ENCODE measurements around the gene GPR84.

The GPR84 gene

DNA sequence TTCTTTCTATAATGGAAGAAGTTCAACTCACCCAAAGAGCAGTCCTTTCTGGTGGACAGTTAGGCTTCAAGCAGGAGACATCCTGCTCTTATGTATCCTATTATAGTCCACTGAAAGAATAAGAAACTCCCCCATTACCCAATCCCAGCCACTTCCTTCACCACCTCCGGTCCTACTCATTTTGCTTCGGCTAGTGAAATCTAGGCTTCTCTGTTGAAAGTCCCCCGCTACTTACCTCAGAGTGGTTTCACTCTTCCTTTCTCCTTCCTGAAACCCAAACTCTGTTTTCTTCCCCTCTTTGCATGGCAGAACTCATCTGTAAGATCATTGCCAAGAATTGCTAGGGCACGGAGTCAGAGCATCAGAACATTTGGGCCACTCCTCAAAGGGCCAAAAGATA is at the start of gene GPR84:
GPR84 (minus strand) TSS at position 74 of the 400 bp plus-strand sequence. CDS start 635 bp downstream, outside the sequence.
- no peak for DNase-seq

DNA sequence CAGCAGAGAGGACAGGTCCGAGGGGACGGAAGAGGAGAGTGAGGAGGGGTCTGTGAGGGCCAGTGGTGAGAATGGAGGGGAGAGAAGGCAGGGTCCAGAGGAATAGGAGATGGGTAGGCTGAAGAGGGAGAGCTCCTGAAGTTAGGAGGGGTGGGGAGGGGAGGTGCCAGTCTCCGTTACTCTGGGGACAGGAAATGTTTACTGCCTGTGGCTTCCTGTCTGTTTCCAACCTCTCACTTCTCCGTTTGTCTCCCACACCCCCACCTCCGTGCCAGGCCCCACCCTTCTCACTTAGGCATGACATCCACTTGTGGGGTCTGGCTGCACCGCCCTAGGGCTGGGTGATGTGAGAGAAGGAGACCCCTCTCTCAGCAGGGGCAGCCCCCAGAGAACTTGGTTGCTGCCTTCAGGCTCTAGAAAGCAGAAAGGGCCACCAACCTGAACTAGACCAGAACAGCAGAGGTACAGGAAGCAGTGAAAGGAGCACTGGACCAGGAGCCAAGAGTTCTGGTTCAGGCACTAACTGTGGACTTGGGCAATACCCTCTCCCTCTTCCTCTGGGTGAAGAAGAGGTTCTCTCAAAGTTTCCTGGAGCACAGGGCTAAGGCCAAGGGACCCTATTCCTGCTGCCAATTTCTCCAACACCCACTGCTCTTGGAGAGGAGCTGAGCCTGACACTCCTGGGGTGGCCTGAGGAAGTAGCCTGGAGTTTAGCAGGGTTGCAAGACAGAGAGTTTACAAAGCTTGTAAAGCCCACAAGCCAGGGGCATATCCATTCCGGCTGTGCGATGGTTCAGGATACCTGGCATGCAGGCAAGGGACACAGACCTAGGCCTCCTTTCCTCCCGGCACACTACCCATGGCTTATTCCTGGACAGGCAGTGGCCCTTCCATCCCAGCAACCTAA is 49.3 kb upstream of the GPR84 start:
- DNase-seq = no peak

DNA sequence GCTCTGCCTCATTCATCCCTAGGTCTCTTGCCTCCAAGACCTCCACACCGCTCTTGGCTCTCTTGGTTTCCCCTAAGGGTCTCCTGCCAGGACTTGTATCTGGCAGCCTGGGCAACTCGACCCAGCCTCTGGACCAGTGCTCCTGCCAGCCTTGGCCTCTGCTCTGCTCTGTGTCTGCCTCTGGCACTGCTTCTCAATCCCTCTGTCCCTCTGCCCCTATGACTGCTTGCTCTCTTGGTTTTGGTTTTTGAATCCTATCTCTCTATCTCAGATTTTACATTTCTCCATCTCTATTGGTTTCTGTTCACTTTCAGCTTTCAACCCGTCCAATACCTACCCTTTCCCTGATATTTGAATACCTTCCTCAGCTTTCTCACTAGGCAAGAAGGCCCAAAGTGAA is 48.5 kb upstream of the GPR84 start:
- no peak for DNase-seq

- DNase-seq = no peak
These were observed 48.1 kb upstream of the GPR84 start for GRCh38 chr12:54412348-54412747.

GRCh38 chr12:54411391-54412241 is 47.3 kb upstream of the GPR84 start:
- no peak for DNase-seq

DNA sequence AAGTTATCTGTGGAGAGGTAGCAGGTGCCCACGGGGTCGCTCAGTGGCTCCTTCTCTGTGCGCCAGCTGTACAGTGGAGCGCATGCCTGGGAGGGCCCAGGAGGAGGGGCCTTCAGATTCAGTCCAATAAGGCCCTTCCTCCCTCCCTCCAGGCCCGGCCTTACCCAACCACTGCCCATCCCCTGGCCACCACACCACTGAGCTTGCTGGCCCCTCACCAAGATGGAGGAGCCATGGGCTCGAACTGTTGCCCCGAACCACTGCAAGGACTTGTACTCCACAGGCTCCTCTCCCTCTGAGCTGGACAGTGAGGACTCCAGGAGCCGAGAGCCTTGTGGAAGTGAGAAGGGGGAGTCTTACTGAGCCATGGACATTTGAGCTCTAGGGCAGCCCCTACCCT is 45.0 kb upstream of the GPR84 start:
- no peak for DNase-seq

DNA sequence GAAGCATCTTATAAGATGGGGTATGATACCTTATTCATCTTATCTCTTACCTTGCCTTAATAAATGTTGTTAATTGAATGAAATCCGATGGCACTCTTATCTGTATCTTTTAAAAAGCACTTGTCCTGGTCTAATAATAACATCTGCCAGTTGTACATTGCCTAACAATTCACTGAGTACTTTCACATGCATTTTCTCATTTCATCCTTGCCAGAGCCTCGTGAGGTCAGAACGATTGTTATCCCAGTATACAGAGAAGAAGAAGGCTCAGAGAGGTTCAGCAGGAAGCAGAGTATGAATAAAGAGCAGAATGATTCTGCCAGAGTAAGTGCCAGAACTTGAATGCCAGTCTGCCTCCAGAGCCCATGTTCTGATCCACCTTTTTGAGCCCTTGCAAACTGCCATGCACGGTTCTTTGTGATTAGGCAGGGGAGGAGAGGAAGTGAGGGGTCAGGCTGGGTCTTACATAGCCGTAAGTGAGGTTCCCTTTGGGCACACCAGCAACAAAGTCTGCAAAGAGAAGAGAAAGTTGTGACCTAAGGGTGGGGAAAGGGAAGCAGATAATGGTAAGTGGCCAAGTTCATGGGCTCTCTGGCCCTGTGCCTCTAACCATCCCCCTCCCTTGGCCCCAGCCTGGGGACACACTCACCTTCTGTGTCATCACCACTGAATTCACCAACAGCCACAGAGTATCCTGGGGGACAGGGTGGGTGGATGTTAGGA is 43.1 kb upstream of the GPR84 start:
- no peak for DNase-seq

GRCh38 chr12:54405573-54405972 is 41.3 kb upstream of the GPR84 start:
- no peak for DNase-seq

DNA sequence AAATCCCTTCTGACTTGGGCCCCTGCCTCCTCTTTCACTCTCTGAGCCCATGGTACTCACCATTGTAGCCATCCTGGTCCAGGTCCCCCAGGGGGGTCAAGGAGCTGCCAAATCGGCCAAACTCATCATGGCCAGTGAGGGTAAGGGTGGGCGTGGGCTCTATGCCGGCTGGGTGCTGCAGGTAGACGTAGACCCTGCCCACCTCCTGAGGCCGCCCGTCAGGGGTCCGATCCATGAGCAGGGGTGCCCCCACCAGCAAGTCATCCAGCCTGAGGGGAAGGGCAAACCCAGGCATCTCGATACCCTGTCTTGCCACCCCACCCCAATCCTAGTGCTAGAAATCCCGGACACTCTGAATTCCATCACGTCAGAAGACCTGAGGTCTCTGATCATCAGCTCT is 40.8 kb upstream of the GPR84 start:
- DNase-seq = no peak

DNA sequence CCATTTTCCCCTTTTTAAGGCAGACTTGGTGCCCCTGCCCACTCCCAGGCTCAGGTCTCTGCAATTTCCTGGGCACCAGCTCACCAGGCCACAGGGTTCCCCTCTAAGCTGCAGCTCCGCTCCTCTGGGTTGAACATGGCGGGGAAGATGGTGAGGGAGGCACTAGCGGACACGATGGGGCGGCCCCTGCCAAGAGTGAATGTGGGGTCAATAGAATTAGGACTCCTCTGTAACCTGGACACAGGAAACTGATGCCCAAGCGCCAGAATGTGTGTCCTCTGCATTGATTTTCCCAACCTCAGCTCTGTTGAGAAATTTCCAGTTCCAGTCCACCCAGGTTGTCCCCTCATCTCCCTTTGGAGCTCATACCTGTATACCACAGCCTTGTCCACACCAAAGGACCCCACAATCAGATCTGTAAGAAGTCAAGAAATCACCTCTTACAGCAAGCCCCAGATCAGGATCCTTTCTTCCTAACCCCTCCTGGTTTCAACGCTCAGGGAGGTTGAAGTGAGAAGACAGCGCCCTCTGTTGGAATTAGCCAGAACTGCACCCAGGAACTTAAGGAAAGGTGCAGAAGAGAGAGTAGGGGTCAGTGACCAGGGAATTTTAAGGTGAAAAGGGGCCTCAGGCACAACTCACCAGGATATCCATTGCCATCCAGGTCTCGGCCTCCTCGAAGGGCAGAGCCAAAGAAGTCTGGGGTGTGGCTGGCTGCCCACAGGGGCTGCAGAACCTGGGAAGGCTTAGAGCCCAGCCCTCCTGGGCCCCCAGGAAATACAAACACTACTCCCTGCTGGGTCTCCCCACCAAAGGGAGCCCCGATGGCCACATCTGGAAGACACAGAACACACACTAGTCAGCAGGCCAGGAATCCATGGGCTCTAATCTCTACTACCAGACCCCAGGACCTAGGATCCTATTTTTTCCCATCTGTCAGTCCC is 40.0 kb upstream of the GPR84 start:
- DNase-seq = peak; percentile 10

DNA sequence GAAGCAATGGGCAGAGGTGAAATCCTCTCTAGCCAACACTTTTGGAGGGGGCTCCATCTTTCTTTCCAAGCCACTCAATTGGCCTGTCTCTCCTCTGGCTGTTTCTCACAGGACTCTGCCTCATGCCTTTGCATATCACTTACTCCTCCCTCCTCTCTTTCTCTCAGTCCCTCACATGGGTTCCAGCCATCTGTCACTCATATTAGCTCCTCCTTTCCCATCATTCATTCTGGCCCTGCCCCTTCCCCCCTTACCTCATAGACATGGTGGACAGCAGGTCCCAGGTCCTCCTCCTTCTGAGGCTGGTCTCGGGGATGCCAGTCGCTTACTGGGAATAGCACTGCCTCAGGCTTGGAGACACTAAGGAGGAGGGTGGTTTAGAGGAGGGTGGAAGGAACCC is 36.8 kb upstream of the GPR84 start:
- no peak for DNase-seq

DNA sequence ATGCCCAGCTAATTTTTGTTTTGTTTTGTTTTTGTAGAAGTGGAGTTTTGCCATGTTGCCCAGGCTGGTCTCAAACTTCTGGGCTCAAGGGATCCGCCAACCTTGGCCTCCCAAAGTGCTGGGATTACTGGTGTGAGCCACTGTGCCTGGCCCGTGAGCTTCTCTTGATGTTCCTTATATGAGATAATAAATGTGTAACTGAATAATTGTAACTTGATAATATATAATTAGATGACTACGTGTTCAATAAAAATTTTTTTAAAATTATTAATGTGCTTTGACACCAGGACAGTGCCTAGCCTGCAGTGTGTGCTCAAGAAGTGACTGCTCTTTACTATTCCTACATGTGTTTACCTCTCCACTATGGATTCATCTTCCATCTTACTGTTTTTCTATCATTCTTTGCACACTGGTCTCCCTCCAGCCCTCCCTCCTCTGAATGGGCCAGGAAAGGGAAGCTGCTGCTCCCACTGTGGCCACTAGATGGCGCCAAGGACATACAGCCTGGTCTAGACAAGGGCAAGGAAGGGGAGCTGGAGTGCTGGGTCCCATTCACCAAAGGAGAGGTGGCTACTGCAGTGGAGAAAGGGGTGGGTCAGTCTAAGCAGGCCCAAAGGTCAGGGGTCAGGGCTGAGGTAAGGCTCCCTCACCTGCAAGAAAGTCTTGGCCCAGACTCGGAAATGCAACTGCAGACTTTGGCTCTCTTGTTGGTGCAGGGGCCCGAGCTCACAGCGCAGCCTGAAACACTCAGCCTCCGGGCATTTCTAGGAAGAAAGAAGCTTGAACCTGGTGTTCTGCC is 34.9 kb upstream of the GPR84 start:
- DNase-seq = peak; percentile 57

DNA sequence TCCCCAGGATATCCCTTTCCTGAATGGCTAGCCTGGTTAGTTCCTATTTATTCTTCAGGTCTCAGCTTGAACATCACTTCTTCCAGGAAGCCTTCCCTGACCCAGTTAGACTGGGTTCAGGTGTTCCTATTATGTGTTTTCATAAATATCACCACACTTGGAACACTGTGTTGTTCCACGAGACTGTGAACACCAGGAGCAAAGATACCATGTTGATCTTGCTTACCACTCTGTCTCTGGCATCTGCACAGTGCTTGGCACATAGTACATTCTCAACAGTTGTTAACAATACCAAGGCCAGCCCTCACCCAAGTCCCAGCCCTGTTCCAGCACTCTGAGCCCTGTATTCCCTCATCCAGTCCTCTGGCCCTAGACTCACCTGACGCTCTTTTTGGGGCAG is 33.9 kb upstream of the GPR84 start:
- DNase-seq = no peak

DNA sequence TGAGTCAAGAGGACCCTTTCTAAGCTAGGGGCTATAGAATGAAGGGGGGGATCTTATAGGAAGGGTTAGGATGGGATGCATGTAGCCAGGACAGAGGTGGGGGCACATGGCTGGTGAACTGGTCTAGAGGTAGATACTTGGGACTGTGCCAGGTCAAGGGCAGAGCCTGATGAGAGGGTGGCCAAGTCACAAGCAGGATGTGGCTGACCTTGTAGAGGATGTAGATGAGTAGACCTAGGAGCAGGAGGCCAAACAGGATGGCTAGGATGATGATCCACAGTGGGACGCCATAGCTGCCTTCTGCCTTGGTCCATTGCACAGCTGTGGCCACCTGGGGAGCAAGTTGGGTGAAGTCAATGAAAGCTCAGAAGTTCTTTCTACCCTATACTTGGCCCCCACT is 32.9 kb upstream of the GPR84 start:
- no peak for DNase-seq

DNA sequence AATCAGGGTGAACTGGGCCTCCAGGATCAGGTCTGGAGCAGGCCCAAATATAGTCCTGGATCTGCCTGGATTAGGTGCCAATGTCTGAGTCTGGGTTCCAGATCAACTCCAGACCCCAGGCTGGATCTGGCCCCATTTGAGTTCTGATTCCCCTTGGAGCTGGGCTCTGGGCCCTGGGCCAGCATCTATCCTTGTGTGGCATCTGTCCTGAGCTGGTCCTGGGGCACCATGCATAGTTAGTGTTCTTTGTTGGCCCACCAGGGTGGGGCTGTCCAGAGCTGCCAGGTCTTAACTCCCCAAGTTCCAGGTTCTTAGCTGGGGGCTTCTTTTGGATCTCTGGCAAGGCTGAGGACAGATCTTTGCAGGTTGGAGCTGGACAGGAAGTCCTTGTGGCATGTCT is 31.3 kb upstream of the GPR84 start:
- DNase-seq = no peak

DNA sequence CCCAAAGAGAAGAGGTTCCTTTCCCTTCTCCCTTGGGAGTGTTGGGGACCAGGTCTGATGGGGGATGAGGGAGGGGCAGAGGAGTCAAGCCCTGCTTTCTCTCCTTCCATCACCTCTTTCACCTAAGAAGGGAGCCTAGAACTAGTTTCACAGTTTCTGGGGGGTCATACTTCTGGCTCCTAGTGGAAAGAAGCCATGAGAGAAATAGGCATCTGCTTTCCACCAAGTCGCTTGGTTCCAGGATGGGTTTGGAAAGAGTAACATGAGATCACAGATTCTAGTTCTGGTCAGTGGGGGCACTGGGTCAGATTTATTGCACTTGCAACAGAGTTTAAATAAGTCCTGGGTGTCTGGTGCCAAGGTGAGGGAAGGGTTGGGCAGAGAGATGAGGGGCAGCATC is 30.7 kb upstream of the GPR84 start:
- DNase-seq = no peak

DNA sequence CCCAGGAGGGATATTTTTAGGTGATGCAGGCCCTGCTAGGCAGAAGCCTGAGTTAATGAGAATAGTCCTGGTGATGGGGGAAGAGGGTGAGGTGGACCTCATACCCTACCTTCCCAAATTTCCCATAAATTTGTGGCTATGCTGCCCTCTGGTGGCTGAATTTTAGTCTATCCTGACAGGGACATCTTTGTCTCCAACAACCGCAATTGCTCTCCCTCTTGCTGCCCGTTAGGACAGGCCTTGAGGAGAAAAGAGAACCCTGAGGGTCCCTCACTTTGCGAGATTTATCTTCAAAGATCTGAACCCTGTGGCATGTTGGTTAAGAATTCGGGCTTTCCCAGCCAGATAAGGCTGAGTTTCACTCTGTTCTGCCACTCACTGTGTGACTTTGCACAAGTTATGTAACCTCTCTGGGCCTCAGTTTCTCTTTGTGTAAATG is 30.0 kb upstream of the GPR84 start:
- DNase-seq = peak; percentile 36

DNA sequence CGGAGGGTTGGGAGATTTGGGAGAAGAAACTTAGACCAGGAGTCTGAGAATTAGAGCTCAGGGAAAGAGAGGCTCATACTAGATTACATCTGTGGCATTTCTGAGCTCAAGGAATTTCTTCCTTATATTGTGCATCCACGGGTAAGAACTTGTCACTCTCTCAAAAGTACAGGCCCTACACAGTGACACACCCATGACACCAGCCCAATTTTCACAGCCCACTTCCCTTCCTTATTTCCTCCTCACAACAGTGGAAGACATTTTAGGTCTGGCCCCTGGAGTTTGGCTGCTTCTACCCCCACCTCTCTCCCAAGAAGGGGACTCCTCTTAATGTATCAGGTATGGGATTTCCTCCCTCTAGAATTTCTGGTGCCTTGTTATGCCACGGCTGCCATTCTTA is 29.5 kb upstream of the GPR84 start:
- DNase-seq = no peak

GRCh38 chr12:54393207-54393609 is 28.9 kb upstream of the GPR84 start:
- no peak for DNase-seq

GRCh38 chr12:54392485-54393206 is 28.4 kb upstream of the GPR84 start:
- no peak for DNase-seq
